NCI-H146 treated with DMSO at 0.1 percent for 48 hours (cell line): ENCODE data around the gene ANGPTL2.

ENCODE experiments used
- DNase-seq: peaks from one replicate; lab custom pipeline; 2025; ENCODE audit not compliant: unreplicated experiment; lab: John Stamatoyannopoulos, UW

Gene ANGPTL2

DNA sequence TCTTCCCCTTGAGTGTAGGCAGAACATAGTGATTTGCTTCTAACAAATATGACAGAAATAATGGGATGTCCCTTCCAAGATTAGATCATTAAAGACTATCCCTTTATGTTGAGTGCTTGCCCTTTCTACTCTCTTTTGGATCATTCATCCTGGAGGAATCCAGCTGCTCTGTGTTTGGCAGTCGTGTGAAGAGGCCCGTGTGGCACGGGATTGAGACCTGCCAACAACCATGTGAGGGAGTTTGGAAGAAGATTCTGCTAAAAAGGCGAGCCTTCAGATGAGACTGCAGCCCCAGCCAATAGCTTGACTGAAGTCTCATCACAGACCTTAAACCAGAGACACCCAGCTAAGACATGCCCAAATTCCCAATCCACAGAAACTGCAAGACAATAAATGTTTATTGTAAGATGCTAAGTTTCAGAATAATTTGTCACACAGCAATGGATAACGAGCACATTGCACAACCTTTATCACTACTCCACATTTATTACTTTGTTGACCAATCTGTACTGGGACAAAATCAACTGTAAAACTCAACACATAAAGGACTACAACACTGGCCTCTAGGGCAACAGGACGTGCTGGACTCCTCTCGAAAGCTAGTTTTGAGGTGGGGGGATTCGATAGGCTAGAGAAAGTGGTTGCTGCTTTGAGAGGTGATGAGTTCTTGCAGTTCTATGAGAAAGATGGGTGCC, 42.8 kb downstream of the ANGPTL2 start:
- DNase-seq: no peak

DNA sequence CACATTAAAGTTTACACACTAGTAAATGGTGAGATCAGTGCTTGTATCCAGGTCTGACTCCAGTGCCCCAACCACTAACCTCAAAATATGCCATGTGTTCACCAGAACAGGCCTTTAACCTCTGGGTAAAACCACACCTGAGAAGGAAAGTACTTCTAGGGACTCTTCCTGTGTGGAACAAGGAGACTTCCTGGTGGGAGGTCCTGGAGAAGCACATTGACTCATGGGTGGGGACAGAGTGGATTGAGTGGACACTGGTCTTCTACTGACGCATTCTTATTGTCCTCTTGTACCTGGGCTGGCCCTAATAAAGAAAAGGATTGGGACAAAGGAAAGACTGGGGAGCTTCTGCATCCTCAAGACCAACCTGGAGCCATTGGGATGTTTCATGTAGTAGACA, 43.4 kb downstream of the ANGPTL2 start:
- no peak for DNase-seq

GRCh38 chr9:127078336-127078735, 44.1 kb downstream of the ANGPTL2 start:
- DNase-seq: no peak

GRCh38 chr9:127077644-127077946, 44.8 kb downstream of the ANGPTL2 start:
- no peak for DNase-seq

DNA sequence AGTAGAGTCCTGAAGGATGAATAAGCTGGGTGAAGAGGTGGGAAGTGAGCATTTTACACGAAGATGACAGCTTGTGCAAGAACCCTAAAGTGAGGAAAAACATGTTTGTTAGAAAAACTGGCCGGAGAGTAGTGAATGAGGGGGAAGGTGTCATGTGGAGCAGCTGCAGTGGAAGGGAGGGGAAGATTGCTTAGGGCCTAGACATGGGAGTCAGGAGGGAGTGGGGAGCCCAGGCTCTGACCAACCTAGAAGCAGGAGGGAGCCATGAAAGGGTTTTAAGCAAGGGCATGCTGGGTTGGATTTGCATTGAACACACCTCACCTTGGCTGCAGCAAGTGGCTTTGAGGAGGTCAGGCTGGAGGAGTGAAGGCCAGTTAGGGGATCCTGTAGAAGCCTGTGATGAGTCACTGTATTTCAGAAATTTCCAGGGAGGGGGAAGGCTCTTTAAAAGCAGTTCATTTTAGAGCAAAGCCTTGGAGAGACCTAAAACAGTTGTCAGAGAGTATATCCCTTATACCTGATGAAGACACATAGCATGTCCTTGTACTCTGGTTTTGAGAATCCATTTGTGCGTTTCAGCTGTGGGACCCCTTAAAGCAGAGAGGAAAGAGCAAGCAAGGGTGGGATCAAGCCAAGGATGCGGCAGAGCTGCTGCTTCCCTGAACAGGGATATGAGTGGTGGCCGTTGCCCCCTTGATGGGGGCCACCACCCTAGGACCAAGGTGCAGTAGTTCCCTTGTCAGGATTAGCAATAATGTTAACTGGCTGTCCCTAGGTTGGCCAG, 45.4 kb downstream of the ANGPTL2 start:
- no peak for DNase-seq

DNA sequence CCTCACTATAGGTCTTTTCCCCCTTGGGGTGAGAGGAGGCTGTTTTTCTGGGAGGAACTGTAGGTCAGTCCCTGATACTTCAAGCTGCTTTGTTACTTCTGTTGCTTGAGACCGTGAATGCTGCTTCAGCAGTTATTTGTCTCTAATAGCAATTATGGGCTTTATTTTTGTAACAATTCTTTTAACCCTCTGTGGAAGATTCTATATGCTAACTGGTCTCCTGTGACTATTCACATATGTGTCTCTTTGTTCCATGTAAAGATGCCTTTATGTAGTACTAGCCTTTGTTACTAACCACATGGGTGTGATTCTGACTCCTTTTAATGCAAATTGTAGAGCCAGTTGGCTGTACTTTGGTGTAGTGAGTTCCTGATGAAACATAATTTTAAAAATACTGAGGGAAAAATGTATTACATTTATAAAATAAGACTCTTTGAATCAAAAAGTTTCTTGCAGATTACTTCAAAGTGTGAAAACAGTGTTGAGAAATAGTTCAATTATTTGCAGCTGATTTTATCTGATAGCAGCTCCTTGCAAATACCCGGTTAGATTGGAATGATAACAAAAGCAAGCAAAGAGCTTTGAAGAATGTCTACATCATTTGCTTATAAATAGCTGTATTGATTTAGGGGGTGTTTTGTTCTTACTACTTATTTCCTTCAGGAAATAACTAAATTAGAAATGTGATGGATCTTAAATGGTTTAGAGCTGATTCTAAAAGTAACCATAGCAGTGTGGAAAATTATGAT, 46.6 kb downstream of the ANGPTL2 start:
- no peak for DNase-seq

- DNase-seq: peak; percentile 37
Observed at GRCh38 chr9:127074561-127075548, 47.6 kb downstream of the ANGPTL2 start.

GRCh38 chr9:127067603-127068220, 54.7 kb downstream of the ANGPTL2 start:
- no peak for DNase-seq

DNA sequence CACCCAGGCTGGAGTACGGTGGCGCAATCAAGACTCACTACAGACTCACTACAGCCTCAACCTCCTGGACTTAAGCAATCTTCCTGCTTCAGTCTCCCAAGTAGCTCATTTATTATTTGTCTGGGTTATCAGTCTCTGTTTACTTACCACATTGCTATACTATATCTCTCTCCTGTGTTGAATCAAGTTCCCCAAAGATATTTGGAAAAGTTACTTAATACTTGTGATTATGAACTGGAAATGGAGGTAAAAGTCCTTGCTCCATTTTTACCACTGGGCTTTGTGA, 55.6 kb downstream of the ANGPTL2 start:
- no peak for DNase-seq

DNA sequence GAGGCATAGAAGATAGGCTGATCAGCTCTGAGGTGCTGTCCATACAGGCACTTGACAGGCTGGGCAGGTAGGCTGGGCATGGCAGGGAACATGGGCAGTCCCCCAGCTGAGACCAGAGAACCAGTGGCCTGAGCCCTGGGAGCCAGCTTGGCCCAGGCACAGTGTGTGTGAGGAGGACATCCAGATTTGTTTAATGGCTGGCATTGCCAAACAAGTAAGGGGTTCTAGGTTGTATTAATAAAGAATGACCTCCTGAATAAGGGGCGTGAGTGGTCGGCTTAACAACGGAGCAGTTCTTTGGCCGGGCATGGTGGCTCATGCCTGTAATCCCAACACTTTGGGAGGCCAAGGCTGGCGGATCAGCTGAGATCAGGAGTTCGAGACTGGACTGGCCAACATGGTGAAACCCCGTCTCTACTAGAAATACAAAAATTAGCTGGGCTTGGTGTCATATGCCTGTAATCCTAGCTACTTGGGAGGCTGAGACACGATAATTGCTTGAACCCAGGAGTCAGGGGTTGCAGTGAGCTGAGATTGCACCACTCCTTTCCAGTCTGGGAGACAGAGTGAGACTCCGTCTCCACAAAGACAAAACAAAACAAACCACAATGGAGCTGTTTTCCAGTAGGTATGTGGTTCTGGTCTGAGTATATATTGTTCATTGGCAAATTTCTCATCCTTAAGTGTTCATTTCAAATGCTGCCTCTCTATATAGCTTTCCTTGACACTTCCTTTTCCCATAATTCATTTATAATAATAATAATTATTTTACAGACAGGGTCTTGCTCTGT, 56.2 kb downstream of the ANGPTL2 start:
- DNase-seq: no peak

- DNase-seq: no peak
Observed at GRCh38 chr9:127065592-127065991, 56.8 kb downstream of the ANGPTL2 start.

GRCh38 chr9:127064335-127064734, 58.1 kb downstream of the ANGPTL2 start:
- DNase-seq: no peak

GRCh38 chr9:127061411-127061810, 61.0 kb downstream of the ANGPTL2 start:
- DNase-seq: no peak

DNA sequence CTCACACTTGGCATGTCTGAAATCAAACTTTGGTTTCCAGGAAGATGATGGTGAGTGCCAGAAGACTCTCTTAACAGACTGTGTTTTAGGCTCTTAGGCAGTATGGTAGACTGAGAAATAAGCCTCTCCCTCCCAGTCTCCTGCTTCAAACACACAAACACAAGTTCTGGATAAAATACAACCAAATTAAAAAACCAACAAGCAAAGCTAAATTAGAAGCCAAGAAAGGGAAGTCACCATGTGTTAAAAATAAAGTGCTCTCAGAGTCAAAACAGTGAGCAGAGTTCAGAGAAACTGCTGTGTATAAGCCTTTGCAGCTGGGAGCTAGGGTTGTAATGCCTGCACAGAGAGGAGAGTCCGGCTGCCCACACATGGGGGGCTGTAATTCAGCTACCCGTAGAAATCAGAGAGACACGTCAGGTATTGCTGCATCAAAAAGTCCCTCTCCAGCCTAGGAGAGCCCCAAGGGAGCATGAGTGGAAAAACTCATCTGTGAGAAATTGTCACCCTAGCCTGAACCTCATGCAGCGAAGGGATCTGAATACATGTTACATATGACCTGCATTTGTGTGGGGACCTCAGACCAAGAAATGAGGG, 62.6 kb downstream of the ANGPTL2 start:
- no peak for DNase-seq

DNA sequence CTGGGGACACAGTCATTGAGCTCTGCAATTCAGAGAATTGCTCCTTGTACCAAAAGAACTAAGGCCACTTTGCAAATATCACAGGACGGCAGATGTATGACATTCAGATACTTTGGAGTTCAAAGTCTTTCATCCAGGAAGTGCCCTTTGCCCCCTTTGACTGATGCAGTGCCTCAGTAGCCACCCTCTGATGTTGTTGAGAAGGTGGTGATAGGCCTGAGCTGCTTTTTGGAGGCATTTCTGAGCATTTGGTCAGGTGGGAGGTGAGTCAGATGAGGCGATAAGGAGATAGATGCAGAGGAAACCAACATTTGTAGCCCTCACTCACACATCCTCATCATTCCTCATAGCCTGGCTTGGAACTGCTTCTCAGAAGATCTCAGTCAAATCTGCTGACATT, 63.4 kb downstream of the ANGPTL2 start:
- no peak for DNase-seq

DNA sequence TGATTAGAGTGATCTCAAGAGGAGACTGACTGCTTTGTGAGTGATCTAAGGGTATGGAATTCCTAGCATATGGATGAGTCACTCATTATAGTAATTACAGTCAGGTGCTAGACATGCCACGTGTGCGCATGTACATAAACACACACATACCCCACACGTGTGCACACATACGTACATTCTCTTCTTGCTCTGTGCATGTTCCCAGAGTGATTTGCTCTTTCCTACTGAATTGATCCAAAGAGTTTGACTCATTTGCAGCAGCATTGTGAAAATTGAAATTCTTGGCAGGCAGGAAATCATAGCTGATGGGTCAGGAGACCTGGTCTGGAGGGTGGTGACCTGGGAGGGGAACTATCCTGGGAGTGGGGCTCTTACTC, 63.8 kb downstream of the ANGPTL2 start:
- no peak for DNase-seq

DNA sequence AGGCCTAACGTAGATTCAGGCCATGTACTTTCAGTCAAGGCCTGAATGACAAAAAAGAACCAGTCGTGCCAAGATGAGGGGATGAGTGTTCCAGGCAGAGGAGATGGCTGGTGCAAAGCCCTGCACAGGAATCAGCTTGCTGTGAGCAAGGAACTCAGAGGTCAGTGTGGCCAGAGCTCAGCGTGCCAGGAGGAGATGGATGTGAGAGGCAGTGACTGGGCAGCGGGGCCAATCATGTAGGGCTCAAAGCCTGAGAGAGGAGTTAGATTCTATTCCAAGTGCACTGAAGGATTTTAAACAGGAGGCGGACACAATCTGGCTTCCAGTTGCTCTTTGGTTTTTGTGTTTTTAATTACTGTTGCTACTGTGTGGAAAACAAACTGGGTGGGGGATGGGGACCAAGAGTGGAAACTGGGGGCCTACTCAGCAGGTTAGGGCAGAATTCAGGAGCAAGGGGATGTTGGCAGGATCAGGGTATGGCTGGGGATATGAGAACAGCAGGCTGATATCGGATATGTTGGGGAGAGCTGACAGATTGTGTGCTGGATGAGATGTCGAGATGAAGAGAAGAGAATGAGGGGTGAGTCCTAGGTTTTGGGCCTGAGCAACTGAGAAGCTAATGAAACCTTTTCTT, 64.3 kb downstream of the ANGPTL2 start:
- no peak for DNase-seq

DNA sequence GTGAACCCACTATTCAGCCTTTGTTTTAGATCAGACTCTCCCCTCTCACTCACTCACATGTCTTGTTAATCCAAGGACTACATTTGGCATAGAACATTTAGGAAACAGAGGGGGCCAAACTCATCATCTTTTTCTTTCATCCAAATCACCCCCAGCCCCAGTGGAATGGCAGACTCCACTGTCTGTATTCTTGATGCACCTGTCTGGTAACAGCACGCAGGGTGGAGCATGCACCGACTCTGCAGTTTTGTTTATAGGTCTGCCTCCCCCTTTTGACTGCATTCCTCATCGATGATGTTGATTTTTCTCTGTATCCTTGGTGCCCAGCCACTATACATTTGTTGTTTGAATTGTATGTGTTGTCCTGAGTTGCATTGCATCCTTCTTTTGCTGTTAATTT, 66.0 kb downstream of the ANGPTL2 start:
- DNase-seq: no peak

DNA sequence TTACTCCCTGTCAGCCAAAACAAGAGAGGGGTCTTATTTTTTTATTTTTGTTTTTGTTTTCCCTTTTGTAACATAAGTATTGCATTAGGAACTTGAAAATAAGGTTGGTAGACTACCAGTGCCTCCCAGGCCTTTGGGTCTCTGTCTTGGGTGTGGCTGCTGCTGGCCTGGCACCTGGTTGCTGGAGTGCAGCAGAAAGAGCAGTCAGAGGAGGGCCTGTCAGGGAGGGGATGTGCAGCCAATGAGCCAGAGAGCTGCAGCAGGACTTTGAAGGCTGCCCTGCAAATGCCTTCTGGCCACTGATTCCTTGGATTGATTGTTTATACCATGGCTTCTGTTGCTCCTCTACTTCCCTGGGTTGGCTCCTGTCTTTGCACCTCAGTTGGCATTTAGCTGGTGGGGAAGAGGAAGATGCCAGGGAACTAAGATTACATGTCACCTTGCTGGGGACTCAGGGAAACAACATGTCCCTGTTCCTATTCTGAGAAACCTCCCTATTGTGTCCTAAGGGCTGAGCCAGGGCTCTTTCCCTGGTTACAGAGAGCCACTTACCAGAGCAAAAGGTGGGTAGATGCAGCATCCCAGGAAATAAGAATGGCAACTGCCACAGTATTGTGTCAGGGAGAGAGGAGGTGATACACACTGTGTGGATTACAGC, 66.6 kb downstream of the ANGPTL2 start:
- DNase-seq: no peak
